ENCODE data around the gene BACH2. TPM values are rescaled to one million over a fixed set of nuclear protein-coding genes. Genes with fewer than 3 reads are reported as not detected.

BACH2 gene
- total RNA-seq, 1 donor from 2014 or later, result 3.9 TPM

GRCh38 chr6:90079560-90080490 lies 216.8 kb downstream of the BACH2 start:
- H3K9me3 ChIP-seq (ENCODE audit: low read depth), result no peaks in the 10 kb centered on the region
- Mint-ChIP-seq H3K4me3 (no peak overlapping the region), H3K27ac (no peak overlapping the region), H3K27me3 (ENCODE audit: insufficient read depth, low read depth) (peaks cover 2% of the 10 kb centered on the region), H3K9me3 (no peaks in the 10 kb centered on the region), H3K36me3 (peaks cover 3% of the 10 kb centered on the region), H3K4me1 (peaks cover 30% of the 10 kb centered on the region)
- TF ChIP-seq EZH2 (IDR thresholded peaks at IDR 0.05) (no peak), CTCF (IDR thresholded peaks at IDR 0.05) (no peak), EZH2phosphoT487 (IDR thresholded peaks at IDR 0.05) (no peak)
- no peak overlapping the region for H3K9ac ChIP-seq
- peaks cover 15% of the 10 kb centered on the region for H3K4me1 ChIP-seq
- H3K79me2 ChIP-seq (ENCODE audit: low read depth), result no peaks in the 10 kb centered on the region
- DNase-seq (ENCODE audit: low spot score), result no peak
- H3K4me3 ChIP-seq, result no peak overlapping the region
- H3K4me2 ChIP-seq, result no peak overlapping the region
- no peaks in the 10 kb centered on the region for H3K27me3 ChIP-seq
- no peaks in the 10 kb centered on the region for H3K36me3 ChIP-seq
- H3F3A ChIP-seq (ENCODE audit: low read depth), result peaks cover 2% of the 10 kb centered on the region
- no peak overlapping the region for H2AFZ ChIP-seq (replicated peaks)
- no peak overlapping the region for H3K27ac ChIP-seq
- no peaks in the 10 kb centered on the region for H4K20me1 ChIP-seq (ENCODE audit: low read depth)

- H3K4me1 Mint-ChIP-seq, result peaks cover 41% of the 10 kb centered on the region
- TF ChIP-seq EZH2 (IDR thresholded peaks at IDR 0.05) (no peak), CTCF (IDR thresholded peaks at IDR 0.05) (no peak), EZH2phosphoT487 (IDR thresholded peaks at IDR 0.05) (no peak)
- H3K9ac ChIP-seq, result no peak overlapping the region
Observed at GRCh38 chr6:90078513-90079289, 217.9 kb downstream of the BACH2 start.

GRCh38 chr6:90076511-90077415 lies 219.9 kb downstream of the BACH2 start:
- H3K27me3 Mint-ChIP-seq (ENCODE audit: insufficient read depth, low read depth), result no peaks in the 10 kb centered on the region
- H3K36me3 Mint-ChIP-seq, result peaks cover 2% of the 10 kb centered on the region
- no peaks in the 10 kb centered on the region for H3K9me3 Mint-ChIP-seq
- Histone ChIP-seq H3K4me1 (peaks cover 42% of the 10 kb centered on the region), H3K9ac (no peak overlapping the region), H3K36me3 (no peaks in the 10 kb centered on the region), H3K4me3 (no peak overlapping the region), H3K79me2 (ENCODE audit: low read depth) (no peaks in the 10 kb centered on the region), H3K4me2 (no peak overlapping the region), H3K27me3 (no peaks in the 10 kb centered on the region), H3F3A (ENCODE audit: low read depth) (peaks cover 7% of the 10 kb centered on the region), H2AFZ (replicated peaks) (no peak overlapping the region), H3K27ac (no peak overlapping the region), H3K9me3 (ENCODE audit: low read depth) (no peaks in the 10 kb centered on the region), H4K20me1 (ENCODE audit: low read depth) (no peaks in the 10 kb centered on the region)
- H3K27ac Mint-ChIP-seq, result no peak overlapping the region
- DNase-seq (ENCODE audit: low spot score), result no peak
- TF ChIP-seq CTCF (IDR thresholded peaks at IDR 0.05) (no peak), EZH2 (IDR thresholded peaks at IDR 0.05) (no peak), EZH2phosphoT487 (IDR thresholded peaks at IDR 0.05) (no peak)
- peaks cover 55% of the 10 kb centered on the region for H3K4me1 Mint-ChIP-seq
- no peak overlapping the region for H3K4me3 Mint-ChIP-seq

More at GRCh38 chr6:90078513-90079289, 217.9 kb downstream of the BACH2 start:
- no peak overlapping the region for H3K27ac ChIP-seq
- no peaks in the 10 kb centered on the region for H4K20me1 ChIP-seq (ENCODE audit: low read depth)
- no peak overlapping the region for H3K4me3 ChIP-seq
- DNase-seq (ENCODE audit: low spot score), result no peak
- no peaks in the 10 kb centered on the region for H3K79me2 ChIP-seq (ENCODE audit: low read depth)
- no peaks in the 10 kb centered on the region for H3K36me3 ChIP-seq
- Mint-ChIP-seq H3K27me3 (ENCODE audit: insufficient read depth, low read depth) (peaks cover under 1% of the 10 kb centered on the region), H3K9me3 (no peaks in the 10 kb centered on the region), H3K27ac (no peak overlapping the region), H3K4me3 (no peak overlapping the region), H3K36me3 (peaks cover 3% of the 10 kb centered on the region)
- no peak overlapping the region for H3K4me2 ChIP-seq
- H3F3A ChIP-seq (ENCODE audit: low read depth), result peaks cover 7% of the 10 kb centered on the region
- H2AFZ ChIP-seq (replicated peaks), result no peak overlapping the region
- H3K27me3 ChIP-seq, result no peaks in the 10 kb centered on the region
- H3K4me1 ChIP-seq, result peaks cover 26% of the 10 kb centered on the region
- no peaks in the 10 kb centered on the region for H3K9me3 ChIP-seq (ENCODE audit: low read depth)

Measured in neural progenitor cell (in vitro differentiated cells).